Measurements from ENCODE around the gene SENP5. TPM values are rescaled to one million over a fixed set of nuclear protein-coding genes. Genes with fewer than 3 reads are reported as not detected.

Gene SENP5
- total and polyA plus RNA-seq, 9 of the 15 experiments (the other 6 are each of a cell fraction or from before 2014, with no cell fraction given) = 18.3 to 59.7 (median 35.8) TPM

DNA sequence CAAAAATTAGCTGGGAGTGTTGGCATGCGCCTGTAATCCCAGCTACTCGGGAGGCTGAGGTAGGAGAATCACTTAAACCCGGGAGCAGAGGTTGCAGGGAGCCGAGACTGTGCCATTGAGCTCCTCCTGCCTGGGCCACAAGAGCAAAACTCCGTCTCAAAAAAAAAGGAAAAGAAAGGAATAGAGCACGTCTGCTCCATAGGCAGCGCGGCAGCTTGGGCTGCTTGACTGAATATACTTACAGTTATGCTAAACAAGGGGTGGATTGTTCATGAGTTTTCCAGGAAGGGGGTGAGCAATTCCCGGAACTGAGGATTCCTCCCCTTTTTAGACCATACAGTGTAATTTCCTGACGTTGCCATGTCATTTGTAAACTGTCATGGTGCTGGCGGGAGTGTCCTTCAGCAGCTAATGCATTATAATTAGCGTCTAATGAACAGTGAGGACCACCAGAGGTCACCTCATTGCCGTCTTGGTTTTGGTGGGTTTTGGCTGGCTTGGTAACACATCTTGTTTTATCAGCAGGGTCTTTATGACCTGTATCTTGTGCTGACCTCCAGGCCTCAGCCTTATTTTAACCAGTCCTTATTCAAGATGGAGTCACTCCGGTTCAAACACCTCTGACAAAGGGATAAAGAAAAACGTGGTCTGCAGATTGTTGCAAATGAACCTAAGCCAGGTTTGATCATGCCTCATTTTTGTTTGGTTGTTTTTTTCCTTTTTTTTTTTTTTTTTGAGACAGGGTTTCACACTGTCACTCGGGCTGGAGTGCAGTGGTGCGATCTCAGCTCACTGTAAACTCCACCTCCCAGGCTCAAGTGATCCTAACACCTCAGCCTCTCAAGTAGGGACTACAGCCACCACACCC, 24.9 kb upstream of the SENP5 start (continued):
- TF ChIP-seq, protein P1, sequence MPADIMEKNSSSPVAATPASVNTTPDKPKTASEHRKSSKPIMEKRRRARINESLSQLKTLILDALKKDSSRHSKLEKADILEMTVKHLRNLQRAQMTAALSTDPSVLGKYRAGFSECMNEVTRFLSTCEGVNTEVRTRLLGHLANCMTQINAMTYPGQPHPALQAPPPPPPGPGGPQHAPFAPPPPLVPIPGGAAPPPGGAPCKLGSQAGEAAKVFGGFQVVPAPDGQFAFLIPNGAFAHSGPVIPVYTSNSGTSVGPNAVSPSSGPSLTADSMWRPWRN (IDR thresholded peaks at IDR 0.05; ENCODE audit: low read depth) = 0 out of 2 replicates have a peak, but pooled peaks have one; percentile 37
- peak; percentile 97 for TF ChIP-seq DACH1 (IDR thresholded peaks at IDR 0.05; ENCODE audit: partially characterized antibody)
- no peak; the same call in 1 of the 2 replicates for TF ChIP-seq PHF21A (IDR thresholded peaks at IDR 0.05; ENCODE audit: borderline replicate concordance, low read depth)
- no peak for TF ChIP-seq ZC3H11A (IDR thresholded peaks at IDR 0.05; ENCODE audit: low read depth, low read length)
- no peak for TF ChIP-seq CBX5 (IDR thresholded peaks at IDR 0.05; ENCODE audit: borderline replicate concordance, low read depth)
- TF ChIP-seq, protein P2, sequence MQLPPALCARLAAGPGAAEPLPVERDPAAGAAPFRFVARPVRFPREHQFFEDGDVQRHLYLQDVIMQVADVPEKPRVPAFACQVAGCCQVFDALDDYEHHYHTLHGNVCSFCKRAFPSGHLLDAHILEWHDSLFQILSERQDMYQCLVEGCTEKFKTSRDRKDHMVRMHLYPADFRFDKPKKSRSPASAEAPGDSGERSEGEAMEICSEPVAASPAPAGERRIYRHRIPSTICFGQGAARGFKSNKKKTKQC (CRISPR knock-in tag; IDR thresholded peaks at IDR 0.05) = no peak
- TF ChIP-seq ZNF239 (CRISPR knock-in tag; IDR thresholded peaks at IDR 0.05) = peak; percentile 98
- peak; percentile 97 for TF ChIP-seq HEY1 (CRISPR knock-in tag; IDR thresholded peaks at IDR 0.05; ENCODE audit: borderline replicate concordance)
- TF ChIP-seq, protein P3, sequence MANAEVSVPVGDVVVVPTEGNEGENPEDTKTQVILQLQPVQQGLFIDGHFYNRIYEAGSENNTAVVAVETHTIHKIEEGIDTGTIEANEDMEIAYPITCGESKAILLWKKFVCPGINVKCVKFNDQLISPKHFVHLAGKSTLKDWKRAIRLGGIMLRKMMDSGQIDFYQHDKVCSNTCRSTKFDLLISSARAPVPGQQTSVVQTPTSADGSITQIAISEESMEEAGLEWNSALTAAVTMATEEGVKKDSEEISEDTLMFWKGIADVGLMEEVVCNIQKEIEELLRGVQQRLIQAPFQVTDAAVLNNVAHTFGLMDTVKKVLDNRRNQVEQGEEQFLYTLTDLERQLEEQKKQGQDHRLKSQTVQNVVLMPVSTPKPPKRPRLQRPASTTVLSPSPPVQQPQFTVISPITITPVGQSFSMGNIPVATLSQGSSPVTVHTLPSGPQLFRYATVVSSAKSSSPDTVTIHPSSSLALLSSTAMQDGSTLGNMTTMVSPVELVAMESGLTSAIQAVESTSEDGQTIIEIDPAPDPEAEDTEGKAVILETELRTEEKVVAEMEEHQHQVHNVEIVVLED (CRISPR knock-in tag; IDR thresholded peaks at IDR 0.05) = peak; percentile 90
- peak; percentile 38; the same call in 1 of the 2 replicates for TF ChIP-seq TOE1 (IDR thresholded peaks at IDR 0.05; ENCODE audit: borderline replicate concordance)
- TF ChIP-seq TOE1 (CRISPR knock-in tag; IDR thresholded peaks at IDR 0.05; ENCODE audit: borderline replicate concordance, low read depth) = no peak
- TF ChIP-seq ZFPM2 (CRISPR knock-in tag; IDR thresholded peaks at IDR 0.05) = peak; percentile 99
- peak; percentile 100 for TF ChIP-seq BACH1 (tag; IDR thresholded peaks at IDR 0.05)
- TF ChIP-seq MCM3 (IDR thresholded peaks at IDR 0.05) = no peak
- TF ChIP-seq, protein P4, sequence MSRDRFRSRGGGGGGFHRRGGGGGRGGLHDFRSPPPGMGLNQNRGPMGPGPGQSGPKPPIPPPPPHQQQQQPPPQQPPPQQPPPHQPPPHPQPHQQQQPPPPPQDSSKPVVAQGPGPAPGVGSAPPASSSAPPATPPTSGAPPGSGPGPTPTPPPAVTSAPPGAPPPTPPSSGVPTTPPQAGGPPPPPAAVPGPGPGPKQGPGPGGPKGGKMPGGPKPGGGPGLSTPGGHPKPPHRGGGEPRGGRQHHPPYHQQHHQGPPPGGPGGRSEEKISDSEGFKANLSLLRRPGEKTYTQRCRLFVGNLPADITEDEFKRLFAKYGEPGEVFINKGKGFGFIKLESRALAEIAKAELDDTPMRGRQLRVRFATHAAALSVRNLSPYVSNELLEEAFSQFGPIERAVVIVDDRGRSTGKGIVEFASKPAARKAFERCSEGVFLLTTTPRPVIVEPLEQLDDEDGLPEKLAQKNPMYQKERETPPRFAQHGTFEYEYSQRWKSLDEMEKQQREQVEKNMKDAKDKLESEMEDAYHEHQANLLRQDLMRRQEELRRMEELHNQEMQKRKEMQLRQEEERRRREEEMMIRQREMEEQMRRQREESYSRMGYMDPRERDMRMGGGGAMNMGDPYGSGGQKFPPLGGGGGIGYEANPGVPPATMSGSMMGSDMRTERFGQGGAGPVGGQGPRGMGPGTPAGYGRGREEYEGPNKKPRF (IDR thresholded peaks at IDR 0.05; ENCODE audit: low read depth, low read length) = no peak
- TF ChIP-seq CXXC5 (CRISPR knock-in tag; IDR thresholded peaks at IDR 0.05) = peak; percentile 100
- TF ChIP-seq, protein P5, sequence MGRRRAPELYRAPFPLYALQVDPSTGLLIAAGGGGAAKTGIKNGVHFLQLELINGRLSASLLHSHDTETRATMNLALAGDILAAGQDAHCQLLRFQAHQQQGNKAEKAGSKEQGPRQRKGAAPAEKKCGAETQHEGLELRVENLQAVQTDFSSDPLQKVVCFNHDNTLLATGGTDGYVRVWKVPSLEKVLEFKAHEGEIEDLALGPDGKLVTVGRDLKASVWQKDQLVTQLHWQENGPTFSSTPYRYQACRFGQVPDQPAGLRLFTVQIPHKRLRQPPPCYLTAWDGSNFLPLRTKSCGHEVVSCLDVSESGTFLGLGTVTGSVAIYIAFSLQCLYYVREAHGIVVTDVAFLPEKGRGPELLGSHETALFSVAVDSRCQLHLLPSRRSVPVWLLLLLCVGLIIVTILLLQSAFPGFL (CRISPR knock-in tag; IDR thresholded peaks at IDR 0.05) = no peak
- peak; percentile 99 for TF ChIP-seq ELF4 (CRISPR knock-in tag; IDR thresholded peaks at IDR 0.05)
- TF ChIP-seq TEAD1 (CRISPR knock-in tag; IDR thresholded peaks at IDR 0.05) = peak; percentile 43 to 100; a peak in 3 of 4 replicates
- TF ChIP-seq GTF2F1 (IDR thresholded peaks at IDR 0.05; ENCODE audit: low read depth, low read length) = no peak
- no peak for TF ChIP-seq MEF2A (IDR thresholded peaks at IDR 0.05; ENCODE audit: control insufficient read depth, low read depth, low read length)
- TF ChIP-seq SRSF1 (IDR thresholded peaks at IDR 0.05; ENCODE audit: low read depth, low read length) = no peak
- TF ChIP-seq MXI1 (IDR thresholded peaks at IDR 0.05; ENCODE audit: low read depth, low read length) = no peak

Measured in K562 (cell line).